WERI-Rb-1 (cell line): Measurements from ENCODE around the gene C1QL2.

Experiments used
- DNase-seq: peaks from one replicate; pipeline ENCODE4 v3.0.0-alpha.2; 2020
- H3K27ac ChIP-seq: fragments of 250-450 bp; sonication (Bioruptor Pico); 2 replicates; pipeline ENCODE4 v1.5.1; 2020; ENCODE audit warnings: mild to moderate bottlenecking, moderate library complexity
- H3K27me3 ChIP-seq: fragments of 250-450 bp; sonication (Bioruptor Pico); 2 replicates; pipeline ENCODE4 v1.5.1; 2021; ENCODE audit warnings: mild to moderate bottlenecking, low read depth, moderate library complexity; ENCODE audit not compliant: insufficient read depth, severe bottlenecking
- H3K36me3 ChIP-seq: fragments of 250-450 bp; sonication (Bioruptor Pico); 2 replicates; pipeline ENCODE4 v1.5.1; 2020; ENCODE audit warnings: mild to moderate bottlenecking, moderate library complexity
- H3K4me3 ChIP-seq: 2 replicates; pipeline ENCODE4 v1.5.1; 2011; ENCODE audit warnings: low read depth, mild to moderate bottlenecking, control low read depth, low read length
- H3K9me3 ChIP-seq: fragments of 250-450 bp; sonication (Bioruptor Pico); 2 replicates; pipeline ENCODE4 v1.5.1; 2021; ENCODE audit warnings: mild to moderate bottlenecking, moderate library complexity; ENCODE audit not compliant: severe bottlenecking
- CTCF ChIP-seq: IDR thresholded peaks from 2 replicates; pipeline ENCODE4 v1.5.1; 2011; ENCODE audit warnings: low read depth, mild to moderate bottlenecking, control low read depth, inconsistent platforms, low read length

The C1QL2 gene

GRCh38 chr2:119178776-119179175 is 20.2 kb upstream of the C1QL2 start:
- H3K4me3 ChIP-seq = no peak overlapping the region
- no peaks in the 10 kb centered on the region for H3K27me3 ChIP-seq
- TF ChIP-seq CTCF = no peak
- no peaks in the 10 kb centered on the region for H3K36me3 ChIP-seq
- H3K27ac ChIP-seq = no peak overlapping the region
- no peaks in the 10 kb centered on the region for H3K9me3 ChIP-seq
- no peak for DNase-seq

- Histone ChIP-seq H3K36me3 (no peaks in the 10 kb centered on the region), H3K27ac (no peak overlapping the region), H3K4me3 (no peak overlapping the region), H3K27me3 (no peaks in the 10 kb centered on the region), H3K9me3 (no peaks in the 10 kb centered on the region)
- DNase-seq = no peak
- TF ChIP-seq CTCF = no peak
Observed at GRCh38 chr2:119177838-119178190, 19.3 kb upstream of the C1QL2 start.

- Histone ChIP-seq H3K9me3 (no peaks in the 10 kb centered on the region), H3K27me3 (no peaks in the 10 kb centered on the region), H3K4me3 (no peak overlapping the region), H3K36me3 (no peaks in the 10 kb centered on the region), H3K27ac (no peak overlapping the region)
- no peak for TF ChIP-seq CTCF
- DNase-seq = no peak
Observed at GRCh38 chr2:119177171-119177837, 18.8 kb upstream of the C1QL2 start.

DNA sequence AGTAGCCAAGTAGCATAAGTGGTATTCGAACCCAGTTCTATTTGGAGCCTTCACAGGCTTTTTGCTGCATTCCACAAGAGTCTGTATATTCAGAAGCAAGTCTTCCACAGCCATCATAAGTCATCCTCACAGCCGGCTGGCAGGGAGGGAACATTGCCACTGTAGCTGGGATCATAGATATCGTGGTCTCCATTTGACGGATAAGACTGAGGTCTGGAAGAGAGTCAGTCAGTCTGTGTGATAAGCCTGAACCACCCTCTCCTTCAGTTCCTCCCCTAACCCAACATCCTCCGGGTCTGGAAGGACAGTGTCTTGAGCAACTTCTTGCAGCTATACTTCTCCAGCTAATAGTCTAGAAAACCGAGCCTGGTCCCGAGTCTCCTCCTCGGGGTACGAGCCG is 17.0 kb upstream of the C1QL2 start:
- no peak for TF ChIP-seq CTCF
- H3K36me3 ChIP-seq = no peaks in the 10 kb centered on the region
- DNase-seq = no peak
- H3K27me3 ChIP-seq = no peaks in the 10 kb centered on the region
- H3K9me3 ChIP-seq = no peaks in the 10 kb centered on the region
- no peak overlapping the region for H3K27ac ChIP-seq
- H3K4me3 ChIP-seq = no peak overlapping the region

DNA sequence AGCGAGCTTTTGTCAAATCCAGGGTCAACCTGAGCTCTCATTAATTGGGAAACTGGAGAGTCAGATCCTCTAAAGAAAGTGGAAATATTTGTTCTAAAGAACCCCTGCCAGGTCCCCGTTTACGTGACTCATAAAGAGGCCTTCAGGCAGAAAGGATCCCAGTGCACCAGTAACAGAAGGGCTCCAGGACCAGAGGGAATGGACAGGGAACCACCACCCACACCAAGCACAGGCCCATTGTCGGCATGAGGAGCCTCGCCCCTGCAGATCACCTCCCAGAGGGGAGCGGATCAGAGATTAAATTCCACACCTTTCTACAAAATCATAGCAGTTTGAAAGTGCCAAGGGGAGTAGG is 16.4 kb upstream of the C1QL2 start:
- Histone ChIP-seq H3K4me3 (no peak overlapping the region), H3K27ac (no peak overlapping the region), H3K9me3 (no peaks in the 10 kb centered on the region), H3K36me3 (no peaks in the 10 kb centered on the region), H3K27me3 (no peaks in the 10 kb centered on the region)
- DNase-seq = no peak
- no peak for TF ChIP-seq CTCF
